ENCODE measurements around the gene ZEB2.

GRCh38 chr2:144341538-144341937 lies 178.4 kb downstream of the ZEB2 start:
- TF ChIP-seq EZH2 (IDR thresholded peaks at IDR 0.05) (no peak), CTCF (IDR thresholded peaks at IDR 0.05) (no peak), EZH2phosphoT487 (IDR thresholded peaks at IDR 0.05) (no peak)
